SK-N-SH (cell line): ENCODE results near the gene XRCC3. TPM values are rescaled to one million over a fixed set of nuclear protein-coding genes. Genes with fewer than 3 reads are reported as not detected.

Experiments
- CTCF ChIA-PET: fragments of 300-600, 350-600 bp; formaldehyde crosslinking; extraction: SDS; loops from one replicate; lab custom pipeline; 2021; lab: Yijun Ruan, JAX
- POLR2A ChIA-PET: fragments of 350-600 bp; sonication (Branson Sonifier 250); formaldehyde crosslinking; extraction: SDS; loops from one replicate; lab custom pipeline; 2020; ENCODE audit warnings: antibody characterized with exemption, inconsistent platforms; lab: Yijun Ruan, JAX
- DNase-seq: peaks from one replicate; pipeline ENCODE4 v3.0.0; 2012
- H2AFZ ChIP-seq: fragments of 200-600 bp; sonication (generic); 2 replicates; pipeline ENCODE4 v1.8.1; 2016; ENCODE audit warnings: antibody characterized with exemption, mild to moderate bottlenecking, low read depth
- H3F3A ChIP-seq: fragments of 200-600 bp; sonication (generic); replicated peaks from 2 replicates; pipeline ENCODE3; 2016; ENCODE audit warnings: antibody characterized with exemption, mild to moderate bottlenecking; ENCODE audit not compliant: insufficient read depth
- H3K27ac ChIP-seq, 2 experiments: fragments of 200-500 bp in 1 of 2; fragments of 200-600 bp in 1 of 2; sonication (Bioruptor generic) in 1 of 2; sonication (generic), shearing (Covaris generic) in 1 of 2; 2 replicates each; pipeline versions ENCODE4 v1.5.1 to v1.6.1; 2014 to 2016; ENCODE audit warnings: low read depth in 2 of 2, inconsistent platforms in 1 of 2, low read length in 1 of 2, mild to moderate bottlenecking in 1 of 2, mixed read lengths in 1 of 2
- H3K27me3 ChIP-seq: fragments of 200-600 bp; sonication (generic), shearing (Covaris generic); 2 replicates; pipeline ENCODE4 v1.6.1; 2016; ENCODE audit warnings: mixed run types; ENCODE audit not compliant: insufficient read depth
- H3K36me3 ChIP-seq, 2 experiments: fragments of 200-500 bp in 1 of 2; fragments of 200-600 bp in 1 of 2; sonication (Bioruptor generic) in 1 of 2; sonication (generic) in 1 of 2; replicated peaks in 1 of 2; 2 replicates each; pipeline versions ENCODE3 to v1.5.1; 2014 to 2016; ENCODE audit warnings: low read length in 1 of 2, mild to moderate bottlenecking in 1 of 2; ENCODE audit not compliant: insufficient read depth in 2 of 2, control insufficient read depth in 1 of 2
- H3K4me1 ChIP-seq, 2 experiments: fragments of 200-500 bp in 1 of 2; fragments of 200-600 bp in 1 of 2; sonication (Bioruptor generic) in 1 of 2; sonication (generic), shearing (Covaris generic) in 1 of 2; 2 replicates each; pipeline versions ENCODE4 v1.5.1 to v1.6.1; 2014 to 2016; ENCODE audit warnings: low read depth in 1 of 2, low read length in 1 of 2, mixed run types in 1 of 2; ENCODE audit not compliant: insufficient read depth in 2 of 2, control insufficient read depth in 1 of 2
- H3K4me2 ChIP-seq: fragments of 200-600 bp; sonication (generic), shearing (Covaris generic); 2 replicates; pipeline ENCODE4 v1.6.1; 2017; ENCODE audit warnings: mixed run types
- H3K4me3 ChIP-seq, 2 experiments: fragments of 200-500 bp in 1 of 2; fragments of 200-600 bp in 1 of 2; sonication (Bioruptor generic) in 1 of 2; sonication (generic), shearing (Covaris generic) in 1 of 2; 2 replicates each; pipeline versions ENCODE4 v1.5.1 to v1.8.1; 2014 to 2016; ENCODE audit warnings: low read depth in 2 of 2, inconsistent platforms in 1 of 2, low read length in 1 of 2, mild to moderate bottlenecking in 1 of 2, mixed read lengths in 1 of 2, moderate library complexity in 1 of 2
- H3K79me2 ChIP-seq: fragments of 200-600 bp; sonication (generic); 2 replicates; pipeline ENCODE4 v1.8.1; 2017; ENCODE audit warnings: mild to moderate bottlenecking; ENCODE audit not compliant: insufficient read depth
- H3K9ac ChIP-seq: fragments of 200-600 bp; sonication (generic); 2 replicates; pipeline ENCODE4 v1.6.1; 2017; ENCODE audit warnings: mixed run types
- H3K9me2 ChIP-seq: fragments of 200-600 bp; sonication (generic); 2 replicates; pipeline ENCODE4 v1.6.1; 2017; ENCODE audit warnings: mixed run types
- H3K9me3 ChIP-seq: fragments of 200-600 bp; sonication (generic); 2 replicates; pipeline ENCODE4 v1.6.1; 2017; ENCODE audit warnings: mixed run types, mild to moderate bottlenecking, moderate library complexity
- H4K20me1 ChIP-seq: fragments of 200-600 bp; sonication (generic); 2 replicates; pipeline ENCODE4 v1.6.1; 2017; ENCODE audit warnings: mild to moderate bottlenecking, mixed run types; ENCODE audit not compliant: insufficient read depth
- CHD2 ChIP-seq: fragments of 150-350 bp; IDR thresholded peaks from 2 replicates; pipeline ENCODE4 v1.6.1; 2018; ENCODE audit warnings: low read length; ENCODE audit not compliant: partially characterized antibody
- ELF1 ChIP-seq: IDR thresholded peaks from 2 replicates; pipeline ENCODE4 v1.4.0; 2012
- EP300 ChIP-seq, 2 experiments: IDR thresholded peaks; 2 replicates each; pipeline versions ENCODE4 v1.4.0 to v1.6.1; 2012; ENCODE audit warnings: borderline replicate concordance in 1 of 2, low read depth in 1 of 2, low read length in 1 of 2
- EZH2phosphoT487 ChIP-seq: fragments of 200-600 bp; sonication (generic); IDR thresholded peaks from 2 replicates; pipeline ENCODE4 v1.6.1; 2017; ENCODE audit warnings: low read depth, mixed run types, mild to moderate bottlenecking, antibody characterized with exemption, moderate library complexity, borderline replicate concordance
- MXI1 ChIP-seq: IDR thresholded peaks from 2 replicates; pipeline ENCODE4 v1.6.1; 2012; ENCODE audit warnings: mild to moderate bottlenecking, low read depth, low read length, improper control_type of control experiment
- NRF1 ChIP-seq: IDR thresholded peaks from 2 replicates; pipeline ENCODE4 v1.6.1; 2012; ENCODE audit warnings: low read depth, mild to moderate bottlenecking, low read length
- RFX5 ChIP-seq: IDR thresholded peaks from 2 replicates; pipeline ENCODE4 v1.6.1; 2012; ENCODE audit warnings: mild to moderate bottlenecking, improper control_type of control experiment, low read length
- RXRA ChIP-seq: IDR thresholded peaks from 2 replicates; pipeline ENCODE4 v1.4.0; 2012; ENCODE audit warnings: low read depth, mild to moderate bottlenecking, borderline replicate concordance
- SIN3A ChIP-seq: IDR thresholded peaks from 2 replicates; pipeline ENCODE4 v1.6.1; 2012; ENCODE audit warnings: low read depth, mild to moderate bottlenecking, low read length, moderate library complexity, borderline replicate concordance
- TAF1 ChIP-seq: IDR thresholded peaks from 2 replicates; pipeline ENCODE4 v1.6.1; 2012; ENCODE audit warnings: low read depth, mild to moderate bottlenecking, low read length, moderate library complexity, borderline replicate concordance
- WGBS: methylation state at CpG from one replicate; pipeline ENCODE4 v1.1.6; 2017; ENCODE audit warnings: low lambda C conversion rate; 5-methylcytosine and 5-hydroxymethylcytosine counted together
- polyA plus RNA-seq, 3 experiments: library from polyadenylated mRNA; depleted of rRNA; stranded (reverse); fragments of >200 nt; gene quantifications; 2 replicates each; pipeline ENCODE4 v1.2.3, GENCODE V29; 2012
- TF ChIP-seq, protein P1 (sequence below): fragments of 200-600 bp; sonication (generic); IDR thresholded peaks from 2 replicates; pipeline ENCODE4 v1.6.1; 2017; ENCODE audit warnings: antibody characterized with exemption, mild to moderate bottlenecking, moderate library complexity
- TF ChIP-seq, protein P2 (sequence below): IDR thresholded peaks from 2 replicates; pipeline ENCODE4 v1.4.0; 2012; ENCODE audit warnings: low read depth, borderline replicate concordance
- TF ChIP-seq, protein P3 (sequence below): fragments of 150-350 bp; IDR thresholded peaks from 2 replicates; pipeline ENCODE4 v1.6.1; 2017; ENCODE audit warnings: antibody characterized with exemption, low read length, low read depth, borderline replicate concordance
- TF ChIP-seq, protein P4 (sequence below): IDR thresholded peaks from 2 replicates; pipeline ENCODE4; 2012
- TF ChIP-seq, protein P5 (sequence below): IDR thresholded peaks from 2 replicates; pipeline ENCODE4 v1.4.0; 2012; ENCODE audit warnings: low read depth, borderline replicate concordance
- TF ChIP-seq, protein P6 (sequence below): IDR thresholded peaks from 2 replicates; pipeline ENCODE4 v1.4.0; 2012; ENCODE audit warnings: low read depth

Gene XRCC3
- polyA plus RNA-seq, 1 of the 3 experiments (the other 2 are of a cell fraction) = 11.7 TPM

DNA sequence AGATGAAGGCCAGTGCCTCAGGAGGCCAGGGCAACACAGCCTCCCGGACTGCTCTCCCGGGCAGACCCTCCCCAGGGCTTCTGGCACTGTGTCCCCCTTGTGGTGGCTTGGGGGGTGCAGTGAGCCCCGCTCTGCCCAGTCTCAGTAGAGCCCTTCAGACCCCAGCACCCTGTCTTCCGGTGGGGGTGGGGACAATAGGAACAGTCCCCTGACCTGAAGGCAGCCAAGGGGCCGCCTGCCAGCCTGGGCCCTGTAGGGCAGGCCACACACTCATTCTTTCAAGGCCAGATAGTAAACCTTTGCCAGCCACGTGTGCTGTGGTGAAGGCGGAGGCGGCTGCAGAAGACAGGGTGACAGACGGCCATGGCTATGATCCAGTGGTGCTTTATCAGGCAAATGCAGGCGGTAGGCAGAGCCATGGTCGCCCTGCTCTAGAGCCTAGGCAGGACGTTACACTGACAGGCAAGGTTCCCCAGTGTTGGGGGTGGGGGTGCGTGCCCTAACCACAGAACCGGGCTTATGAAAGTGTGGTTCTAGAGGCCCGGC is 15.3 kb upstream of the XRCC3 start:
- TF ChIP-seq, protein P1, sequence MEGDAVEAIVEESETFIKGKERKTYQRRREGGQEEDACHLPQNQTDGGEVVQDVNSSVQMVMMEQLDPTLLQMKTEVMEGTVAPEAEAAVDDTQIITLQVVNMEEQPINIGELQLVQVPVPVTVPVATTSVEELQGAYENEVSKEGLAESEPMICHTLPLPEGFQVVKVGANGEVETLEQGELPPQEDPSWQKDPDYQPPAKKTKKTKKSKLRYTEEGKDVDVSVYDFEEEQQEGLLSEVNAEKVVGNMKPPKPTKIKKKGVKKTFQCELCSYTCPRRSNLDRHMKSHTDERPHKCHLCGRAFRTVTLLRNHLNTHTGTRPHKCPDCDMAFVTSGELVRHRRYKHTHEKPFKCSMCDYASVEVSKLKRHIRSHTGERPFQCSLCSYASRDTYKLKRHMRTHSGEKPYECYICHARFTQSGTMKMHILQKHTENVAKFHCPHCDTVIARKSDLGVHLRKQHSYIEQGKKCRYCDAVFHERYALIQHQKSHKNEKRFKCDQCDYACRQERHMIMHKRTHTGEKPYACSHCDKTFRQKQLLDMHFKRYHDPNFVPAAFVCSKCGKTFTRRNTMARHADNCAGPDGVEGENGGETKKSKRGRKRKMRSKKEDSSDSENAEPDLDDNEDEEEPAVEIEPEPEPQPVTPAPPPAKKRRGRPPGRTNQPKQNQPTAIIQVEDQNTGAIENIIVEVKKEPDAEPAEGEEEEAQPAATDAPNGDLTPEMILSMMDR = 0 out of 2 replicates have a peak, but pooled peaks have one; percentile 22
- no peak for TF ChIP-seq NRF1
- CTCF ChIA-PET = no interaction called here
- H3K36me3 ChIP-seq = peaks cover 9 to 62% of the 10 kb centered on the region in 2 experiments
- H3K27me3 ChIP-seq = no peaks in the 10 kb centered on the region
- H3F3A ChIP-seq = no peaks in the 10 kb centered on the region
- no peak overlapping the region for H3K4me3 ChIP-seq
- DNase-seq = peak; percentile 58
- 97% methylated on average over 10 of the region's 15 CpGs for WGBS
- H2AFZ ChIP-seq = no peak overlapping the region
- no peaks in the 10 kb centered on the region for H3K4me1 ChIP-seq
- no peaks in the 10 kb centered on the region for H3K9me3 ChIP-seq
- no peaks in the 10 kb centered on the region for H3K9me2 ChIP-seq
- H3K9ac ChIP-seq = no peak overlapping the region
- peaks cover 6% of the 10 kb centered on the region; the same call in 1 of the 2 replicates for H3K79me2 ChIP-seq
- no peak overlapping the region for H3K4me2 ChIP-seq
- H3K27ac ChIP-seq = no peak overlapping the region
- H4K20me1 ChIP-seq = no peaks in the 10 kb centered on the region
- POLR2A ChIA-PET = no interaction called here

DNA sequence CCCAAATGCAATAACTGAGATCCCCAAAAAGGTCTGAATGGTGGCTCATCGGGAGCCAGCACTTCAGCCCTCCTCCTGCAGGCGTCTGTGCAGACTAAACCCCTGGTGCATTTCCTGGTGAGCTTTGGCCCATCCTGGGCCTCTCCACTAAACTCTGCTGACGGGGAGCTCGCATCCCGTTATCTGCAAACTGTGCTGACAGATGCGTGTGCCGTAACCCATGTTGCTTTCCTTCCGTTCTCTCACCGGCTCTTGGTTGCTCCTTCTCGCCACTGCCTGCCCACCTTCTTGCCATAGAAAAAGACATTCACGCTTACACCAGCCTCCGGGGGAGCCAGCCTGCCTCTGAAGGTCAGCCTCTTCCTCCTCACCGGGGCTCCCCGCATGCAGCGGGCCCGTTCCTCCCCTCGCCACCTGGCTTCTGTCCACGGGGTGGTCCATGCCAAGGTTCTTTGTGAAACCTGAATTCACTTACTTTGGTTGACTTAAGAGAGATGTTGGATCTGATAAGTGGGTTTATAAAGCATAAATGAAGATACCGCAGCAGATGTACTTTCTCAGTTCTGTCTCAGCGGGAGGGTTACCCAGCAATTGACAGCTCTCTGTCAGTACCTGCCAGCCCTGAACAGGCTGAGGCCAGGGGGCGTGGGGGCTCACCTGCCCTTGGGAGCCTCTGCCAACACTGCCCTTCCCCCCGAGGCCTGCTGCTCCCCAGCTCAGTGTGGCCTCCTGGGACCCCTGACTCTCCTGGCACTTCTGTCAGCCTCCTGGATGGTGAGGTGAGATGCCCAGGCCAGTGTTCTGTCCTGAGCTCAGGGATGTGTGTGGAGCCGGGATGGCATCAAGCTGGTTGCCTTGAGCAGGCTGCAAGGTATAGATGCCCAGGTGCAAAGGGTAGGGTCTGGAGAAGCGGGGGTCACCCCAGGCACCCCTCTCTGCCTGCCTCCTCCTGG is 14.5 kb upstream of the XRCC3 start:
- Histone ChIP-seq H3K27me3 (no peaks in the 10 kb centered on the region), H3K27ac (no peak overlapping the region), H4K20me1 (no peaks in the 10 kb centered on the region), H2AFZ (no peak overlapping the region), H3K4me3 (no peak overlapping the region), H3K4me1 (no peaks in the 10 kb centered on the region), H3K9me2 (no peaks in the 10 kb centered on the region), H3K9me3 (no peaks in the 10 kb centered on the region), H3F3A (no peaks in the 10 kb centered on the region), H3K79me2 (peaks cover 6% of the 10 kb centered on the region; the same call in 1 of the 2 replicates), H3K36me3 (peaks cover 9 to 56% of the 10 kb centered on the region in 2 experiments), H3K4me2 (no peak overlapping the region), H3K9ac (no peak overlapping the region)
- WGBS = 92% methylated on average over 23 of the region's 24 CpGs
- ChIA-PET CTCF (interaction anchor here (0.6 kb wide), 1 partner anchor 338 kb away, joined by 3 read pairs; no protein-coding TSS in a partner anchor), POLR2A (no interaction called here)
- DNase-seq = no peak
- no peak for TF ChIP-seq RXRA
- TF ChIP-seq MXI1 = no peak
- TF ChIP-seq, protein P2, sequence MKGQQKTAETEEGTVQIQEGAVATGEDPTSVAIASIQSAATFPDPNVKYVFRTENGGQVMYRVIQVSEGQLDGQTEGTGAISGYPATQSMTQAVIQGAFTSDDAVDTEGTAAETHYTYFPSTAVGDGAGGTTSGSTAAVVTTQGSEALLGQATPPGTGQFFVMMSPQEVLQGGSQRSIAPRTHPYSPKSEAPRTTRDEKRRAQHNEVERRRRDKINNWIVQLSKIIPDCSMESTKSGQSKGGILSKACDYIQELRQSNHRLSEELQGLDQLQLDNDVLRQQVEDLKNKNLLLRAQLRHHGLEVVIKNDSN = no peak
- TF ChIP-seq, protein P3, sequence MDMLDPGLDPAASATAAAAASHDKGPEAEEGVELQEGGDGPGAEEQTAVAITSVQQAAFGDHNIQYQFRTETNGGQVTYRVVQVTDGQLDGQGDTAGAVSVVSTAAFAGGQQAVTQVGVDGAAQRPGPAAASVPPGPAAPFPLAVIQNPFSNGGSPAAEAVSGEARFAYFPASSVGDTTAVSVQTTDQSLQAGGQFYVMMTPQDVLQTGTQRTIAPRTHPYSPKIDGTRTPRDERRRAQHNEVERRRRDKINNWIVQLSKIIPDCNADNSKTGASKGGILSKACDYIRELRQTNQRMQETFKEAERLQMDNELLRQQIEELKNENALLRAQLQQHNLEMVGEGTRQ = no peak
- TF ChIP-seq EP300 (IDR thresholded peaks at IDR 0.05; ENCODE audit: borderline replicate concordance in 1 of 2, low read depth in 1 of 2, low read length in 1 of 2) = no peak
- TF ChIP-seq RFX5 = no peak
- TF ChIP-seq, protein P4, sequence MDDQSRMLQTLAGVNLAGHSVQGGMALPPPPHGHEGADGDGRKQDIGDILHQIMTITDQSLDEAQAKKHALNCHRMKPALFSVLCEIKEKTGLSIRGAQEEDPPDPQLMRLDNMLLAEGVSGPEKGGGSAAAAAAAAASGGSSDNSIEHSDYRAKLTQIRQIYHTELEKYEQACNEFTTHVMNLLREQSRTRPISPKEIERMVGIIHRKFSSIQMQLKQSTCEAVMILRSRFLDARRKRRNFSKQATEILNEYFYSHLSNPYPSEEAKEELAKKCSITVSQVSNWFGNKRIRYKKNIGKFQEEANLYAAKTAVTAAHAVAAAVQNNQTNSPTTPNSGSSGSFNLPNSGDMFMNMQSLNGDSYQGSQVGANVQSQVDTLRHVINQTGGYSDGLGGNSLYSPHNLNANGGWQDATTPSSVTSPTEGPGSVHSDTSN = no peak
- TF ChIP-seq, protein P5, sequence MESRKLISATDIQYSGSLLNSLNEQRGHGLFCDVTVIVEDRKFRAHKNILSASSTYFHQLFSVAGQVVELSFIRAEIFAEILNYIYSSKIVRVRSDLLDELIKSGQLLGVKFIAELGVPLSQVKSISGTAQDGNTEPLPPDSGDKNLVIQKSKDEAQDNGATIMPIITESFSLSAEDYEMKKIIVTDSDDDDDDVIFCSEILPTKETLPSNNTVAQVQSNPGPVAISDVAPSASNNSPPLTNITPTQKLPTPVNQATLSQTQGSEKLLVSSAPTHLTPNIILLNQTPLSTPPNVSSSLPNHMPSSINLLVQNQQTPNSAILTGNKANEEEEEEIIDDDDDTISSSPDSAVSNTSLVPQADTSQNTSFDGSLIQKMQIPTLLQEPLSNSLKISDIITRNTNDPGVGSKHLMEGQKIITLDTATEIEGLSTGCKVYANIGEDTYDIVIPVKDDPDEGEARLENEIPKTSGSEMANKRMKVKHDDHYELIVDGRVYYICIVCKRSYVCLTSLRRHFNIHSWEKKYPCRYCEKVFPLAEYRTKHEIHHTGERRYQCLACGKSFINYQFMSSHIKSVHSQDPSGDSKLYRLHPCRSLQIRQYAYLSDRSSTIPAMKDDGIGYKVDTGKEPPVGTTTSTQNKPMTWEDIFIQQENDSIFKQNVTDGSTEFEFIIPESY = no peak
- no peak for TF ChIP-seq ELF1
- TF ChIP-seq SIN3A = no peak
- TF ChIP-seq NRF1 = no peak
- no peak for TF ChIP-seq EZH2phosphoT487
- TF ChIP-seq CHD2 = no peak
- no peak for TF ChIP-seq TAF1
- TF ChIP-seq, protein P6, sequence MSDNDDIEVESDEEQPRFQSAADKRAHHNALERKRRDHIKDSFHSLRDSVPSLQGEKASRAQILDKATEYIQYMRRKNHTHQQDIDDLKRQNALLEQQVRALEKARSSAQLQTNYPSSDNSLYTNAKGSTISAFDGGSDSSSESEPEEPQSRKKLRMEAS = no peak
